PFSK-1 (cell line): ENCODE data around the gene ITGAL.

Source experiments
- FOXP2 ChIP-seq: optimal IDR thresholded peaks from 2 replicates; pipeline ENCODE3; 2011; ENCODE audit warnings: borderline replicate concordance, control low read depth, inconsistent platforms; ENCODE audit not compliant: insufficient read depth; ENCODE audit errors: extremely low read length, extremely low read depth
- POLR2AphosphoS5 ChIP-seq: IDR thresholded peaks from 2 replicates; pipeline ENCODE4 v1.6.1; 2012; ENCODE audit warnings: low read depth, mild to moderate bottlenecking, control low read depth, low read length, moderate library complexity
- SIN3A ChIP-seq: IDR thresholded peaks from 2 replicates; pipeline ENCODE4 v1.6.1; 2012; ENCODE audit warnings: mild to moderate bottlenecking, low read length, moderate library complexity, borderline replicate concordance; ENCODE audit not compliant: insufficient read depth
- TAF1 ChIP-seq: IDR thresholded peaks from 2 replicates; pipeline ENCODE4 v1.6.1; 2012; ENCODE audit warnings: low read length, control low read depth, borderline replicate concordance; ENCODE audit not compliant: insufficient read depth
- TF ChIP-seq, protein P1 (sequence below), 2 experiments: IDR thresholded peaks; 2 replicates each; pipeline versions ENCODE4 v1.6.1 to v1.8.0; 2011 to 2012; ENCODE audit warnings: low read depth in 2 of 2, low read length in 2 of 2, control low read depth in 1 of 2, inconsistent platforms in 1 of 2, mild to moderate bottlenecking in 1 of 2, moderate library complexity in 1 of 2; ENCODE audit not compliant: insufficient read depth in 1 of 2

GRCh38 chr16:30569281-30569680 is 96.7 kb downstream of the ITGAL start:
- TF ChIP-seq POLR2AphosphoS5 (no peak), SIN3A (no peak), TAF1 (no peak), FOXP2 (no peak)
- TF ChIP-seq, protein P1, sequence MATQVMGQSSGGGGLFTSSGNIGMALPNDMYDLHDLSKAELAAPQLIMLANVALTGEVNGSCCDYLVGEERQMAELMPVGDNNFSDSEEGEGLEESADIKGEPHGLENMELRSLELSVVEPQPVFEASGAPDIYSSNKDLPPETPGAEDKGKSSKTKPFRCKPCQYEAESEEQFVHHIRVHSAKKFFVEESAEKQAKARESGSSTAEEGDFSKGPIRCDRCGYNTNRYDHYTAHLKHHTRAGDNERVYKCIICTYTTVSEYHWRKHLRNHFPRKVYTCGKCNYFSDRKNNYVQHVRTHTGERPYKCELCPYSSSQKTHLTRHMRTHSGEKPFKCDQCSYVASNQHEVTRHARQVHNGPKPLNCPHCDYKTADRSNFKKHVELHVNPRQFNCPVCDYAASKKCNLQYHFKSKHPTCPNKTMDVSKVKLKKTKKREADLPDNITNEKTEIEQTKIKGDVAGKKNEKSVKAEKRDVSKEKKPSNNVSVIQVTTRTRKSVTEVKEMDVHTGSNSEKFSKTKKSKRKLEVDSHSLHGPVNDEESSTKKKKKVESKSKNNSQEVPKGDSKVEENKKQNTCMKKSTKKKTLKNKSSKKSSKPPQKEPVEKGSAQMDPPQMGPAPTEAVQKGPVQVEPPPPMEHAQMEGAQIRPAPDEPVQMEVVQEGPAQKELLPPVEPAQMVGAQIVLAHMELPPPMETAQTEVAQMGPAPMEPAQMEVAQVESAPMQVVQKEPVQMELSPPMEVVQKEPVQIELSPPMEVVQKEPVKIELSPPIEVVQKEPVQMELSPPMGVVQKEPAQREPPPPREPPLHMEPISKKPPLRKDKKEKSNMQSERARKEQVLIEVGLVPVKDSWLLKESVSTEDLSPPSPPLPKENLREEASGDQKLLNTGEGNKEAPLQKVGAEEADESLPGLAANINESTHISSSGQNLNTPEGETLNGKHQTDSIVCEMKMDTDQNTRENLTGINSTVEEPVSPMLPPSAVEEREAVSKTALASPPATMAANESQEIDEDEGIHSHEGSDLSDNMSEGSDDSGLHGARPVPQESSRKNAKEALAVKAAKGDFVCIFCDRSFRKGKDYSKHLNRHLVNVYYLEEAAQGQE (IDR thresholded peaks at IDR 0.05; ENCODE audit: insufficient read depth in 1 of 2, low read depth in 2 of 2, low read length in 2 of 2), result no peak
